Right lobe of liver (tissue), 4 donors: ENCODE measurements around the gene TELO2.

Experiments used
- CTCF ChIP-seq, 4 donors: fragments of 200-600 bp in 3 of 4; fragments of 450-650 bp in 1 of 4; IDR thresholded peaks; one replicate each; pipeline versions ENCODE4 v1.5.1 to v1.8.0; 2016 to 2022; ENCODE audit warnings: antibody characterized with exemption in 4 of 4, mild to moderate bottlenecking in 2 of 4
- POLR2A ChIP-seq: fragments of 450-650 bp; IDR thresholded peaks from one replicate; pipeline ENCODE4 v1.6.1; 2017; ENCODE audit warnings: antibody characterized with exemption, mild to moderate bottlenecking
- donor health status: DM: no; HTN: no; CAD: no.
- donor health status: DM: no; HTN: no; CAD: no.
- donor health status: DM: no; HTN: yes; CAD: no.

DNA sequence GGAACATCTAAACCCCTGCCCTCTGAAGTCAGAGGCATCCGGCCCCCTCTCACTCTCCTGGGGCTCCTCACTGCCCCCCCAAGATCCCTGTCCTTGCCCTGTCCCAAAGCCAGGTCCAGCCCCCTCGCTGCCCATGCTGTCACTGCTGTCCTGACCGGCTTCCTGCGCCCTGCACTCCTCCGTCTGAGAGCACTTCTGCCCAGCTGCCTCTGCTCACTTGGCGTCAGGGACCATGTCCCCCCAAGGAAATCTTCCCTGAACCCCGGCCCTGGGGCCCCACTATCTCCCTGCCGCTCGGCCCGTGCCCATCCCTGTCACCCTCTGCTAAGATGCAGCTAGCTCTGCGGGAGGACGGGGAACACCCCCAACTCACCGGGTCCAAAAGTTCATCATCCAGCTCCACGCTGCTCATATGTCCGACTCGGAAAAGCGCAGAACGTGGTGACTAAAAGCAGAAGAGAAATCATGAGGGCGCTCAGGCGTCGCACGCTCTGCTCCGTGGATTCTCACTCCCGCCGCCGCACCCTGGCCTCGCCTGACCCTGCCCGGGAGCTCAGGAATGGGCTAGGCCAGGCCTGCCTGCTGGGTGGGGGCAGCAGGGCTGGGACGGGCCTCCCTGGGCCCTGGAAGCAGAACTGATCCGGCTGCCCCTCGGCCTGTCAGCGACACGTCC lies 28.1 kb upstream of the TELO2 start:
- no peak for TF ChIP-seq CTCF (IDR thresholded peaks at IDR 0.05)
- no peak for TF ChIP-seq POLR2A
